ENCODE results near the gene NR0B1.

GRCh38 chrX:30280428-30280827, 28.8 kb downstream of the NR0B1 start:
- TF ChIP-seq CTCF (IDR thresholded peaks at IDR 0.05) (no peak), POLR2A (IDR thresholded peaks at IDR 0.05) (no peak), EP300 (IDR thresholded peaks at IDR 0.05; ENCODE audit: low read depth) (no peak)

Data from transverse colon (tissue), 3 donors.